ENCODE results near the gene FBLN7.

GRCh38 chr2:112121682-112122254 lies 16.4 kb upstream of the FBLN7 start:
- TF ChIP-seq POLR2A (IDR thresholded peaks at IDR 0.05) (no peak), CTCF (IDR thresholded peaks at IDR 0.05) (no peak)

Data from lower leg skin (tissue), 3 donors.